CD4-positive, CD25-positive, alpha-beta regulatory T cell (primary cell): ENCODE measurements around the gene TGFB2. TPM values are rescaled to one million over a fixed set of nuclear protein-coding genes. Genes with fewer than 3 reads are reported as not detected.

Source experiments
- polyA plus RNA-seq, 4 donors: library from polyadenylated mRNA; unstranded; fragments of 300-500 nt; fragmentation: Illumina TruSeq; gene quantifications; one replicate each; pipeline ENCODE4 v1.2.3, GENCODE V29; 2021
- total RNA-seq: library from RNA; stranded (reverse); gene quantifications from one replicate; pipeline ENCODE4 v1.2.3, GENCODE V29; 2022

The TGFB2 gene
- total and polyA plus RNA-seq, 5 donors from 2014 or later: not detected

Other genes with a start within 250 kb of the TGFB2 start
- 13.1 TPM for gene RRP15, start 60.0 kb upstream of the TGFB2 start, total RNA-seq
- gene RRP15, start 60.0 kb upstream of the TGFB2 start, polyA plus RNA-seq: 10 to 100 TPM in 2 of 4 donors, 1 to 10 TPM in 2; 9.2 to 22.8 (median 11.5) TPM